Endothelial cell of umbilical vein (primary cell): ENCODE measurements around the gene NHS. TPM values are rescaled to one million over a fixed set of nuclear protein-coding genes. Genes with fewer than 3 reads are reported as not detected.

Experiments
- BruUV-seq: library from RNA; stranded (reverse); fragments of 400-500 nt; replicated peaks from 2 replicates; lab custom pipeline; 2021; lab: Mats Ljungman, UMichigan
- CTCF ChIA-PET: fragments of 300-600, 350-600 bp; sonication (Branson Sonifier 250); formaldehyde crosslinking; loops from one replicate; lab custom pipeline; 2021; ENCODE audit warnings: antibody characterized with exemption, inconsistent platforms; lab: Charles Lee
- POLR2A ChIA-PET: fragments of 300-600, 350-600 bp; sonication (Branson Sonifier 250); formaldehyde crosslinking; loops from one replicate; lab custom pipeline; 2021; ENCODE audit warnings: antibody characterized with exemption, inconsistent platforms; lab: Charles Lee
- DNase-seq: peaks from one replicate; pipeline ENCODE4 v3.0.0-alpha.2; 2011; ENCODE audit warnings: low read depth, low spot score
- FAIRE-seq: peaks from 2 replicates; lab custom pipeline; 2011; peaks lifted over from hg19 to GRCh38; lab: Jason Lieb, UNC
- H2AFZ ChIP-seq: 2 replicates; pipeline ENCODE4 v1.6.0; 2012; ENCODE audit warnings: low read depth, low read length, control low read depth, inconsistent platforms
- H3K27ac ChIP-seq: 2 replicates; pipeline ENCODE4 v1.5.1; 2011; ENCODE audit warnings: low read depth, mild to moderate bottlenecking, control low read depth, low read length, moderate library complexity; ENCODE audit not compliant: insufficient read depth
- H3K27me3 ChIP-seq, 2 experiments: 2 replicates each; pipeline versions ENCODE4 v1.6.0 to v1.6.1; 2011; ENCODE audit warnings: low read length in 2 of 2, mixed read lengths in 1 of 2; ENCODE audit not compliant: control insufficient read depth in 2 of 2, insufficient read depth in 2 of 2
- H3K36me3 ChIP-seq, 2 experiments: 2 replicates in 1 of 2; 3 replicates in 1 of 2; pipeline ENCODE4 v1.5.1; 2011; ENCODE audit warnings: low read length in 2 of 2, mild to moderate bottlenecking in 1 of 2, moderate library complexity in 1 of 2; ENCODE audit not compliant: control insufficient read depth in 2 of 2, insufficient read depth in 2 of 2; ENCODE audit errors: extremely low read depth in 1 of 2
- H3K4me1 ChIP-seq: 3 replicates; pipeline ENCODE4 v1.5.1; 2011; ENCODE audit warnings: mild to moderate bottlenecking, low read length; ENCODE audit not compliant: control insufficient read depth, insufficient read depth; ENCODE audit errors: extremely low read depth
- H3K4me2 ChIP-seq: 2 replicates; pipeline ENCODE4 v1.6.1; 2011; ENCODE audit warnings: low read length, control low read depth, mixed read lengths; ENCODE audit not compliant: insufficient read depth
- H3K4me3 ChIP-seq, 3 experiments: fragments of 200-600 bp in 1 of 3; sonication (generic), shearing (Covaris generic) in 1 of 3; replicated peaks in 1 of 3; 2 replicates each; pipeline ENCODE4 v1.5.1; 2011 to 2016; ENCODE audit warnings: control low read depth in 3 of 3, low read length in 3 of 3, mild to moderate bottlenecking in 2 of 3, inconsistent platforms in 1 of 3, low read depth in 1 of 3, moderate library complexity in 1 of 3; ENCODE audit not compliant: insufficient read depth in 1 of 3
- H3K79me2 ChIP-seq: 2 replicates; pipeline ENCODE4 v1.6.0; 2012; ENCODE audit warnings: low read length, inconsistent platforms; ENCODE audit not compliant: control insufficient read depth, insufficient read depth
- H3K9ac ChIP-seq: replicated peaks from 2 replicates; pipeline ENCODE3; 2011; ENCODE audit warnings: low read length, control low read depth; ENCODE audit not compliant: insufficient read depth; ENCODE audit errors: extremely low read depth
- H3K9me1 ChIP-seq: replicated peaks from 3 replicates; pipeline ENCODE4 v1.6.0; 2011; ENCODE audit warnings: mild to moderate bottlenecking, low read length; ENCODE audit not compliant: control insufficient read depth, insufficient read depth; ENCODE audit errors: extremely low read depth
- H3K9me3 ChIP-seq: replicated peaks from 2 replicates; pipeline ENCODE4 v1.5.1; 2012; ENCODE audit warnings: low read length, inconsistent platforms; ENCODE audit not compliant: control insufficient read depth, insufficient read depth
- H4K20me1 ChIP-seq: replicated peaks from 2 replicates; pipeline ENCODE3; 2011; ENCODE audit warnings: mild to moderate bottlenecking, low read length; ENCODE audit not compliant: control insufficient read depth, insufficient read depth; ENCODE audit errors: extremely low read depth
- EZH2 ChIP-seq: IDR thresholded peaks from 2 replicates; pipeline ENCODE4 v1.6.1; 2012; ENCODE audit warnings: borderline replicate concordance, low read depth, mild to moderate bottlenecking, moderate library complexity, low read length, inconsistent platforms; ENCODE audit not compliant: severe bottlenecking
- FOS ChIP-seq: IDR thresholded peaks from 2 replicates; pipeline ENCODE4 v1.6.1; 2011; ENCODE audit warnings: mild to moderate bottlenecking, low read length, moderate library complexity, borderline replicate concordance; ENCODE audit not compliant: insufficient read depth
- GATA2 ChIP-seq: IDR thresholded peaks from 2 replicates; pipeline ENCODE4 v1.7.0; 2011; ENCODE audit warnings: low read depth, mild to moderate bottlenecking, moderate library complexity, mixed read lengths, low read length; ENCODE audit not compliant: insufficient read length, insufficient read depth
- JUN ChIP-seq: IDR thresholded peaks from 2 replicates; pipeline ENCODE4 v1.6.1; 2011; ENCODE audit warnings: borderline replicate concordance, low read depth; ENCODE audit not compliant: insufficient read length, insufficient read depth
- MYC ChIP-seq: IDR thresholded peaks from one replicate; pipeline ENCODE4 v1.6.1; 2011; ENCODE audit warnings: mild to moderate bottlenecking, low read depth, low read length
- POLR2A ChIP-seq: IDR thresholded peaks from 2 replicates; pipeline ENCODE4 v1.6.1; 2012; ENCODE audit warnings: low read depth, mild to moderate bottlenecking, control low read depth, low read length
- POLR2AphosphoS5 ChIP-seq: IDR thresholded peaks from 2 replicates; pipeline ENCODE4 v1.6.1; 2012; ENCODE audit warnings: low read depth, mild to moderate bottlenecking, control low read depth, low read length, moderate library complexity; ENCODE audit not compliant: insufficient read depth
- dilution Hi-C: fragments of 300-500 bp; cut with MboI; formaldehyde crosslinking; loops from one replicate; pipeline ENCODE4 v1.15.0; 2019; ENCODE audit warnings: low sequenced_read_pairs; ENCODE audit not compliant: extremely low pct_ligation_motif_present
- intact Hi-C: fragments of 100-400 bp; cut with micrococcal nuclease; formaldehyde crosslinking; loops from one replicate; pipeline ENCODE4 v1.10.0; 2022
- polyA plus RNA-seq, 4 experiments: library from polyadenylated mRNA; depleted of rRNA in 3 of 4; stranded (reverse) in 3 of 4; unstranded in 1 of 4; fragments of >200 nt; gene quantifications; 2 replicates each; pipeline versions ENCODE4 v1.2.1 to v1.2.3, GENCODE V29; 2011 to 2012; ENCODE audit warnings: missing spikeins in 1 of 4
- total RNA-seq: library from RNA; stranded (reverse); gene quantifications from 2 replicates; pipeline ENCODE4 v1.2.3, GENCODE V29; 2021
- TF ChIP-seq, protein P1 (sequence below): IDR thresholded peaks from 2 replicates; pipeline ENCODE4 v1.6.1; 2011; ENCODE audit not compliant: insufficient read depth, insufficient read length
- TF ChIP-seq, protein P2 (sequence below), 2 donors: IDR thresholded peaks; 1 replicate in 1 of 2; 2 replicates in 1 of 2; pipeline ENCODE4 v1.5.1; 2011; ENCODE audit warnings: low read length in 2 of 2, mild to moderate bottlenecking in 2 of 2, moderate library complexity in 2 of 2, control low read depth in 1 of 2, inconsistent platforms in 1 of 2, low read depth in 1 of 2; ENCODE audit not compliant: insufficient read depth in 1 of 2; ENCODE audit errors: extremely low read depth in 1 of 2

The NHS gene
- total and polyA plus RNA-seq, 2 donors (not counting 3 experiments of a cell fraction or from before 2014, with no cell fraction given): 0.07 to 0.46 TPM

DNA sequence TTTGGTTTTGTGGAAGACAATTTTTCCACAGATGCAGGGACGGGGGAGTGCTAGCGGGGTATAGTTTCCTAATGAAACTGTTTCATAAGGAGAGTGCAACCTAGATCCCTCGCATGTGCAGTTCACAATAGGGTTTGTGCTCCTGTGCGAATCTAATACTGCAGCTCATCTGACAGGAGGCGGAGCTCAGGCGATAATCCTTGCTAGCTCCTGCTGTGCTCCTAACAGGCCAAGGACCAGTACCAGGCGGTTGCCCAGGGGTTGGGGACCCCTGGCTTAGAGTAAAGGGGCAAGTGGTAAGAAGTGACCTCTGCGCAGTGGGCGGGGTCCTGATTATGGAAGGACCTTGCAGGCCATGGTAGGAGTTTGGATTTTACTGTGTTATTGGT, 366.1 kb downstream of the NHS start:
- DNase-seq (no peak), FAIRE-seq (no peak)
- H3K79me2 ChIP-seq: peaks cover 18% of the 10 kb centered on the region
- H3K4me1 ChIP-seq: no peaks in the 10 kb centered on the region
- no peak overlapping the region for H3K4me3 ChIP-seq
- intact Hi-C loops (no loop called here), dilution Hi-C loops (no loop called here)
- no peak overlapping the region for H3K27ac ChIP-seq
- H3K36me3 ChIP-seq: no peaks in the 10 kb centered on the region
- ChIA-PET POLR2A (no interaction called here), CTCF (no interaction called here)
- H3K4me2 ChIP-seq: no peak overlapping the region
- H3K27me3 ChIP-seq: no peaks in the 10 kb centered on the region
- no peak overlapping the region for H2AFZ ChIP-seq
- no TSS peak for BruUV-seq
- no peak overlapping the region for H3K9ac ChIP-seq
- H4K20me1 ChIP-seq: no peaks in the 10 kb centered on the region
- H3K9me1 ChIP-seq: no peaks in the 10 kb centered on the region
- TF ChIP-seq GATA2 (no peak), FOS (no peak)
- no peaks in the 10 kb centered on the region for H3K9me3 ChIP-seq

DNA sequence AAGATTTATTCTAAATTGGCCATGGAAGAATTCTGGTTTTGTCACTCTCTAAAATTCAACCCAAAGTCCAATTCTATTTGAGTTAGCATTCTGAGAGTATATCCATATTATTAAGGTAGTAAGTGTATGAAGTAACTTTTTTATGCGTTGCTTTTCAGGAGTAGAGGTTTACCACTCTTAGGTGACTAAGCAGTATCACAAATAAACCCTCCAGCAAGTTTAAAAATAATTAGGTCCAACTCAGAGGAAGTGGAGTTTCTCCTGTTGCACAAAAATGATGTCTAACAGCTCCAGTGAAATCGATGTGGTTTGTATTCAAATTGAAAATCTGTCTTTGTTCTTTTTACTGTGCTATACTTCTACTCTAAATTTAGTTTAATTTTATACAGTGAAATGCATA, 368.9 kb downstream of the NHS start:
- FAIRE-seq (no peak), DNase-seq (no peak)
- ChIA-PET CTCF (interaction anchor here (1.1 kb wide), 1 partner anchor 1590 kb away, joined by 3 read pairs; no protein-coding TSS in a partner anchor), POLR2A (no interaction called here)
- TF ChIP-seq, protein P1, sequence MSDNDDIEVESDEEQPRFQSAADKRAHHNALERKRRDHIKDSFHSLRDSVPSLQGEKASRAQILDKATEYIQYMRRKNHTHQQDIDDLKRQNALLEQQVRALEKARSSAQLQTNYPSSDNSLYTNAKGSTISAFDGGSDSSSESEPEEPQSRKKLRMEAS: no peak
- TF ChIP-seq EZH2 (no peak), POLR2AphosphoS5 (no peak), GATA2 (no peak), POLR2A (no peak), JUN (no peak), MYC (no peak), FOS (no peak)
- TF ChIP-seq, protein P2, sequence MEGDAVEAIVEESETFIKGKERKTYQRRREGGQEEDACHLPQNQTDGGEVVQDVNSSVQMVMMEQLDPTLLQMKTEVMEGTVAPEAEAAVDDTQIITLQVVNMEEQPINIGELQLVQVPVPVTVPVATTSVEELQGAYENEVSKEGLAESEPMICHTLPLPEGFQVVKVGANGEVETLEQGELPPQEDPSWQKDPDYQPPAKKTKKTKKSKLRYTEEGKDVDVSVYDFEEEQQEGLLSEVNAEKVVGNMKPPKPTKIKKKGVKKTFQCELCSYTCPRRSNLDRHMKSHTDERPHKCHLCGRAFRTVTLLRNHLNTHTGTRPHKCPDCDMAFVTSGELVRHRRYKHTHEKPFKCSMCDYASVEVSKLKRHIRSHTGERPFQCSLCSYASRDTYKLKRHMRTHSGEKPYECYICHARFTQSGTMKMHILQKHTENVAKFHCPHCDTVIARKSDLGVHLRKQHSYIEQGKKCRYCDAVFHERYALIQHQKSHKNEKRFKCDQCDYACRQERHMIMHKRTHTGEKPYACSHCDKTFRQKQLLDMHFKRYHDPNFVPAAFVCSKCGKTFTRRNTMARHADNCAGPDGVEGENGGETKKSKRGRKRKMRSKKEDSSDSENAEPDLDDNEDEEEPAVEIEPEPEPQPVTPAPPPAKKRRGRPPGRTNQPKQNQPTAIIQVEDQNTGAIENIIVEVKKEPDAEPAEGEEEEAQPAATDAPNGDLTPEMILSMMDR (IDR thresholded peaks at IDR 0.05; ENCODE audit: extremely low read depth in 1 of 2, insufficient read depth in 1 of 2, low read depth in 1 of 2, low read length in 2 of 2): no peak
- H3K4me1 ChIP-seq: no peaks in the 10 kb centered on the region
- dilution Hi-C loops (no loop called here), intact Hi-C loops (loop anchor here (2.0 kb wide), 1 partner anchor 45 kb away; no protein-coding TSS in a partner anchor)
- no peaks in the 10 kb centered on the region for H4K20me1 ChIP-seq
- peaks cover 10% of the 10 kb centered on the region for H3K79me2 ChIP-seq
- no peak overlapping the region for H2AFZ ChIP-seq
- H3K9me3 ChIP-seq: no peaks in the 10 kb centered on the region
- no peaks in the 10 kb centered on the region for H3K36me3 ChIP-seq
- no peak overlapping the region for H3K4me2 ChIP-seq
- no TSS peak for BruUV-seq
- no peak overlapping the region for H3K9ac ChIP-seq
- H3K27ac ChIP-seq: no peak overlapping the region
- no peak overlapping the region for H3K4me3 ChIP-seq
- H3K9me1 ChIP-seq: no peaks in the 10 kb centered on the region
- H3K27me3 ChIP-seq: no peaks in the 10 kb centered on the region
